Effector memory CD8-positive, alpha-beta T cell (primary cell): Measurements from ENCODE around the gene RASGRF2.
A peak's percentile ranks its signal among the peaks of the same experiment; 100 is the strongest.

Experiments used
- ATAC-seq: fragments of 150-1000 bp; cut with Tn5 transposase; replicated peaks from 2 replicates; pipeline ENCODE4 v1.10.0; 2021; ENCODE audit warnings: mild to moderate bottlenecking, moderate library complexity
- DNase-seq, 3 experiments: peaks; one replicate each; pipeline ENCODE4 v3.0.0; 2021
- H3K27ac Mint-ChIP-seq, 2 donors: one replicate each; pipeline ENCODE4 v1.8.0; 2022; ENCODE audit warnings: mild to moderate bottlenecking in 2 of 2, mixed read lengths in 2 of 2, moderate library complexity in 2 of 2
- H3K27me3 Mint-ChIP-seq, 2 donors: one replicate each; pipeline ENCODE4 v1.8.0; 2022; ENCODE audit warnings: mixed read lengths in 2 of 2
- H3K36me3 Mint-ChIP-seq: one replicate; pipeline ENCODE4 v1.8.0; 2022; ENCODE audit warnings: mild to moderate bottlenecking, moderate library complexity, mixed read lengths; ENCODE audit not compliant: insufficient read depth
- H3K4me1 Mint-ChIP-seq, 2 donors: one replicate each; pipeline ENCODE4 v1.8.0; 2022; ENCODE audit warnings: low read depth in 2 of 2, mixed read lengths in 2 of 2
- H3K4me3 Mint-ChIP-seq, 2 donors: one replicate each; pipeline ENCODE4 v1.8.0; 2022; ENCODE audit warnings: mild to moderate bottlenecking in 2 of 2, mixed read lengths in 2 of 2, moderate library complexity in 2 of 2
- H3K9me3 Mint-ChIP-seq, 2 donors: one replicate each; pipeline ENCODE4 v1.8.0; 2022; ENCODE audit warnings: mixed read lengths in 2 of 2

The RASGRF2 gene

GRCh38 chr5:81177061-81177460, 216.9 kb downstream of the RASGRF2 start:
- no peak overlapping the region for H3K4me3 Mint-ChIP-seq
- H3K4me1 Mint-ChIP-seq: no peaks in the 10 kb centered on the region
- H3K9me3 Mint-ChIP-seq: no peaks in the 10 kb centered on the region
- H3K27me3 Mint-ChIP-seq: peaks cover 0 to 9% of the 10 kb centered on the region in 2 donors
- DNase-seq (no peak), ATAC-seq (no peak)
- H3K27ac Mint-ChIP-seq: no peak overlapping the region
- H3K36me3 Mint-ChIP-seq: peaks cover 4% of the 10 kb centered on the region

- H3K36me3 Mint-ChIP-seq: peaks cover 6% of the 10 kb centered on the region
- H3K9me3 Mint-ChIP-seq: no peaks in the 10 kb centered on the region
- H3K4me3 Mint-ChIP-seq: no peak overlapping the region
- H3K27me3 Mint-ChIP-seq: no peaks in the 10 kb centered on the region
- ATAC-seq: no peak
- no peaks in the 10 kb centered on the region for H3K4me1 Mint-ChIP-seq
- H3K27ac Mint-ChIP-seq: no peak overlapping the region
- no peak for DNase-seq
Measured at GRCh38 chr5:81179959-81180358, 219.8 kb downstream of the RASGRF2 start.

- Mint-ChIP-seq H3K4me1 (no peaks in the 10 kb centered on the region), H3K27me3 (no peaks in the 10 kb centered on the region), H3K4me3 (no peak overlapping the region), H3K27ac (no peak overlapping the region), H3K36me3 (peaks cover 9% of the 10 kb centered on the region), H3K9me3 (no peaks in the 10 kb centered on the region)
- DNase-seq: no peak
- no peak for ATAC-seq
Measured at GRCh38 chr5:81180780-81181460, 220.8 kb downstream of the RASGRF2 start.

GRCh38 chr5:81181576-81182316, 221.6 kb downstream of the RASGRF2 start:
- Mint-ChIP-seq H3K27ac (peak overlapping the region in 1 of 2 donors; percentile 41), H3K9me3 (no peaks in the 10 kb centered on the region), H3K27me3 (no peaks in the 10 kb centered on the region), H3K4me1 (no peaks in the 10 kb centered on the region), H3K4me3 (no peak overlapping the region), H3K36me3 (peaks cover 9% of the 10 kb centered on the region)
- DNase-seq (no peak), ATAC-seq (no peak)

- H3K27ac Mint-ChIP-seq: peak overlapping the region in 1 of 2 donors; percentile 41
- H3K4me1 Mint-ChIP-seq: peaks cover 0 to 2% of the 10 kb centered on the region in 2 donors
- H3K9me3 Mint-ChIP-seq: no peaks in the 10 kb centered on the region
- ATAC-seq (no peak), DNase-seq (no peak)
- peaks cover 9% of the 10 kb centered on the region for H3K36me3 Mint-ChIP-seq
- H3K4me3 Mint-ChIP-seq: no peak overlapping the region
- H3K27me3 Mint-ChIP-seq: no peaks in the 10 kb centered on the region
Measured at GRCh38 chr5:81182396-81183390, 222.5 kb downstream of the RASGRF2 start.

GRCh38 chr5:81183811-81184748, 223.9 kb downstream of the RASGRF2 start:
- Mint-ChIP-seq H3K27me3 (no peaks in the 10 kb centered on the region), H3K4me3 (no peak overlapping the region), H3K27ac (peak overlapping the region in 1 of 2 donors; percentile 44), H3K36me3 (peaks cover 9% of the 10 kb centered on the region), H3K4me1 (peaks cover 0 to 5% of the 10 kb centered on the region in 2 donors), H3K9me3 (no peaks in the 10 kb centered on the region)
- ATAC-seq (no peak), DNase-seq (no peak)

- peak overlapping the region in 1 of 2 donors; percentile 44 for H3K27ac Mint-ChIP-seq
- no peak overlapping the region for H3K4me3 Mint-ChIP-seq
- peaks cover 15% of the 10 kb centered on the region for H3K36me3 Mint-ChIP-seq
- ATAC-seq (no peak), DNase-seq (no peak)
- no peaks in the 10 kb centered on the region for H3K9me3 Mint-ChIP-seq
- peaks cover 0 to 5% of the 10 kb centered on the region in 2 donors for H3K4me1 Mint-ChIP-seq
- H3K27me3 Mint-ChIP-seq: no peaks in the 10 kb centered on the region
Measured at GRCh38 chr5:81184749-81185110, 224.6 kb downstream of the RASGRF2 start.

GRCh38 chr5:81187885-81188284, 227.7 kb downstream of the RASGRF2 start:
- Mint-ChIP-seq H3K4me1 (peaks cover 0 to 5% of the 10 kb centered on the region in 2 donors), H3K36me3 (peaks cover 12% of the 10 kb centered on the region), H3K27me3 (no peaks in the 10 kb centered on the region), H3K4me3 (peak overlapping the region in 1 of 2 donors; percentile 6), H3K27ac (peak overlapping the region in 1 of 2 donors; percentile 79), H3K9me3 (no peaks in the 10 kb centered on the region)
- no peak for ATAC-seq
- no peak for DNase-seq

GRCh38 chr5:81188962-81189361, 228.8 kb downstream of the RASGRF2 start:
- ATAC-seq: peak; percentile 29
- no peaks in the 10 kb centered on the region for H3K27me3 Mint-ChIP-seq
- peak overlapping the region; percentile 26 to 79 for H3K27ac Mint-ChIP-seq
- H3K9me3 Mint-ChIP-seq: no peaks in the 10 kb centered on the region
- peaks cover 0 to 5% of the 10 kb centered on the region in 2 donors for H3K4me1 Mint-ChIP-seq
- H3K4me3 Mint-ChIP-seq: no peak overlapping the region
- H3K36me3 Mint-ChIP-seq: peaks cover 12% of the 10 kb centered on the region
- no peak for DNase-seq

- Mint-ChIP-seq H3K4me3 (no peak overlapping the region), H3K4me1 (peaks cover 6 to 10% of the 10 kb centered on the region in 2 donors), H3K27ac (peak overlapping the region in 1 of 2 donors; percentile 79), H3K27me3 (no peaks in the 10 kb centered on the region), H3K36me3 (peaks cover 12% of the 10 kb centered on the region), H3K9me3 (no peaks in the 10 kb centered on the region)
- no peak for DNase-seq
- no peak for ATAC-seq
Measured at GRCh38 chr5:81189875-81190498, 229.8 kb downstream of the RASGRF2 start.

- Mint-ChIP-seq H3K4me1 (peaks cover 8 to 11% of the 10 kb centered on the region in 2 donors), H3K27ac (no peak overlapping the region)
- ATAC-seq: no peak
Measured at GRCh38 chr5:81191726-81192372, 231.7 kb downstream of the RASGRF2 start.

GRCh38 chr5:81192373-81192750, 232.2 kb downstream of the RASGRF2 start:
- H3K9me3 Mint-ChIP-seq: no peaks in the 10 kb centered on the region
- ATAC-seq (no peak), DNase-seq (no peak)
- no peaks in the 10 kb centered on the region for H3K27me3 Mint-ChIP-seq
- peaks cover 8 to 11% of the 10 kb centered on the region in 2 donors for H3K4me1 Mint-ChIP-seq
- peaks cover 9% of the 10 kb centered on the region for H3K36me3 Mint-ChIP-seq
- no peak overlapping the region for H3K4me3 Mint-ChIP-seq
- H3K27ac Mint-ChIP-seq: peak overlapping the region in 1 of 2 donors; percentile 47

More at GRCh38 chr5:81191726-81192372, 231.7 kb downstream of the RASGRF2 start:
- H3K4me3 Mint-ChIP-seq: no peak overlapping the region
- no peak for DNase-seq
- peaks cover 9% of the 10 kb centered on the region for H3K36me3 Mint-ChIP-seq
- H3K9me3 Mint-ChIP-seq: no peaks in the 10 kb centered on the region
- no peaks in the 10 kb centered on the region for H3K27me3 Mint-ChIP-seq
